GM19467 (cell line): ENCODE data around the gene FLACC1.
"Not testable (repeated sequence)": the region's sequence is repeated elsewhere in the genome, so short reads cannot be mapped to it uniquely, and the experiment has no call there.

Experiments used
- ATAC-seq: cut with Tn5 transposase; IDR thresholded peaks from one replicate; pipeline ENCODE4 v1.9.1; 2021; ENCODE audit warnings: mild to moderate bottlenecking, moderate library complexity; ENCODE audit not compliant: unreplicated experiment

FLACC1 gene

GRCh38 chr2:201357221-201357620 is at the start of gene FLACC1:
TSS of gene FLACC1 (minus strand) at chr2:201357345. CDS start at chr2:201351404, 5,941 bp downstream.
- ATAC-seq = no peak

- no peak for ATAC-seq
Measured at GRCh38 chr2:201406077-201406662, 49.0 kb upstream of the FLACC1 start.

GRCh38 chr2:201404699-201405280 is 47.6 kb upstream of the FLACC1 start:
- ATAC-seq = no peak

- no peak for ATAC-seq
Measured at GRCh38 chr2:201403880-201404279, 46.7 kb upstream of the FLACC1 start.

- no peak for ATAC-seq
Measured at GRCh38 chr2:201402651-201403562, 45.8 kb upstream of the FLACC1 start.

GRCh38 chr2:201401815-201402214 is 44.7 kb upstream of the FLACC1 start:
- ATAC-seq = no peak

GRCh38 chr2:201396595-201396994 is 39.5 kb upstream of the FLACC1 start:
- ATAC-seq = no peak

- ATAC-seq = no peak
Measured at GRCh38 chr2:201383136-201383535, 26.0 kb upstream of the FLACC1 start.

GRCh38 chr2:201378496-201379397 is 21.6 kb upstream of the FLACC1 start:
- ATAC-seq = no peak

- no peak for ATAC-seq
Measured at GRCh38 chr2:201377218-201377617, 20.1 kb upstream of the FLACC1 start.

- no peak for ATAC-seq
Measured at GRCh38 chr2:201369775-201370174, 12.6 kb upstream of the FLACC1 start.

- ATAC-seq = not testable (repeated sequence)
Measured at GRCh38 chr2:201369318-201369717, 12.2 kb upstream of the FLACC1 start.

- ATAC-seq = no peak
Measured at GRCh38 chr2:201366146-201366545, 9.0 kb upstream of the FLACC1 start.

- ATAC-seq = no peak
Measured at GRCh38 chr2:201363857-201364560, 6.9 kb upstream of the FLACC1 start.

GRCh38 chr2:201362396-201362795 is 5.3 kb upstream of the FLACC1 start:
- ATAC-seq = no peak

- ATAC-seq = no peak
Measured at GRCh38 chr2:201361078-201361733, 4.1 kb upstream of the FLACC1 start.

GRCh38 chr2:201360256-201360655 is 3.1 kb upstream of the FLACC1 start:
- ATAC-seq = no peak

GRCh38 chr2:201358684-201359083 is 1.5 kb upstream of the FLACC1 start:
- no peak for ATAC-seq

- ATAC-seq = no peak
Measured at GRCh38 chr2:201353116-201353515, 4.0 kb downstream of the FLACC1 start.

- no peak for ATAC-seq
Measured at GRCh38 chr2:201350879-201351278, 6.3 kb downstream of the FLACC1 start.
